ENCODE results near the gene LMBRD1.

DNA sequence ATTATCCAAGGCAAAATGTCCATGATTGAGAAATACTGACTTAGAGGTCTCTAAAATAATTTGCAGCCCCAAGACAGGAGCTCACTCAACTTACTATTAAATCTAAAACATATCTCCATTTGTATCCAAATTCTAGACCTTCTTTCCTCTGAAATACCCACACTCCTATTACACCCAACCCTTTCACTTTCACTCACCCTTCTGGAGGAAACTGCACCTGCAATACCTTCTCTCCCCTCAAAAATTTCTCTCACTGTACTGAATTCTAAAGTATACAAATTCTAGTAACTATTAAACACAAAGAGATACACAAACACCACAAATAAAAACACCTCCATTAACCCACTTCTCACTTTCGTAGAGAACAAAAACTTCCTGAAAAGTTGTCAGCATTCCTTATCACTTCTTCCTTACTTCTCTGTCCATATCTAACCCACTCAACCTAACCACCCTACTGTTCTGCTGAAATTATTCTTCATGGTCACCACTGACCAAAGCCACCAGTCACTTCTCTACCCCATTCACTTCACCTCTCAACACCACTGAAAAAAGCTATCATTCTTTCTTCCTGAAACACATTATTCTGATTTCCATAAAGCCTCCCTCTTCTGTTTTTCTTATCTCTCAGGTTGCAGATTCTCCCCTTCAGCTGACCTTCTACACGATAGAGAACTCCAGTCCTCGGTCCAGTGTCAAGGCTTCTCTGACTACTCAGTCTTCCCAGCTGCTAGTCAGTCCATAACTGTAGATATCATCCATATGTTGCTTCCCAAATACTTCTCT lies 12.0 kb downstream of the LMBRD1 start:
- TF ChIP-seq CTCF (IDR thresholded peaks at IDR 0.05 in 8 of 11, conservative IDR thresholded peaks at IDR 0.05 in 3 of 11) (peak in 2 of 11 experiments; percentile 17 to 24), POLR2A (IDR thresholded peaks at IDR 0.05) (no peak), POLR2AphosphoS5 (IDR thresholded peaks at IDR 0.05) (no peak)

Data from spleen (tissue), 7 donors.